Natural killer cell (primary cell): Measurements from ENCODE around the gene CYP4F3. TPM values are rescaled to one million over a fixed set of nuclear protein-coding genes. Genes with fewer than 3 reads are reported as not detected.

Source experiments
- ATAC-seq, 3 donors: fragments of 150-1000 bp in 2 of 3; fragments of 200-7000 bp in 1 of 3; cut with Tn5 transposase; 1 replicate in 1 of 3; 2 replicates in 2 of 3; pipeline ENCODE4 v1.10.0; 2021; ENCODE audit warnings: mild to moderate bottlenecking in 2 of 3, moderate library complexity in 2 of 3
- DNase-seq, 2 donors: peaks; one replicate each; pipeline versions ENCODE4 v3.0.0 to v3.0.0-alpha.2; 2013 to 2021; ENCODE audit warnings: mixed read lengths in 1 of 2
- H3K27ac ChIP-seq: one replicate; pipeline ENCODE4 v1.5.1; 2013; ENCODE audit warnings: mild to moderate bottlenecking, low read length
- H3K27me3 ChIP-seq: one replicate; pipeline ENCODE4 v1.6.1; 2013; ENCODE audit warnings: low read length; ENCODE audit not compliant: control insufficient read depth, insufficient read depth
- H3K36me3 ChIP-seq: one replicate; pipeline ENCODE4 v1.6.1; 2013; ENCODE audit warnings: low read length; ENCODE audit not compliant: control insufficient read depth, insufficient read depth
- H3K4me1 ChIP-seq: one replicate; pipeline ENCODE4 v1.6.1; 2013; ENCODE audit warnings: low read length; ENCODE audit not compliant: control insufficient read depth, insufficient read depth
- H3K4me3 ChIP-seq: one replicate; pipeline ENCODE4 v1.5.1; 2013; ENCODE audit warnings: low read length
- H3K9me3 ChIP-seq: one replicate; pipeline ENCODE4 v1.6.1; 2013; ENCODE audit warnings: low read length; ENCODE audit not compliant: control insufficient read depth, insufficient read depth
- H3K27ac Mint-ChIP-seq, 2 donors: one replicate each; pipeline ENCODE4 v1.8.0; 2022; ENCODE audit warnings: mild to moderate bottlenecking in 2 of 2, mixed read lengths in 2 of 2, moderate library complexity in 1 of 2
- H3K27me3 Mint-ChIP-seq, 2 donors: one replicate each; pipeline ENCODE4 v1.8.0; 2022; ENCODE audit warnings: low read depth in 2 of 2, mixed read lengths in 2 of 2
- H3K36me3 Mint-ChIP-seq: one replicate; pipeline ENCODE4 v1.8.0; 2022; ENCODE audit warnings: mixed read lengths
- H3K4me1 Mint-ChIP-seq, 2 donors: one replicate each; pipeline ENCODE4 v1.8.0; 2022; ENCODE audit warnings: mixed read lengths in 2 of 2
- H3K4me3 Mint-ChIP-seq: one replicate; pipeline ENCODE4 v1.8.0; 2022; ENCODE audit warnings: mild to moderate bottlenecking, moderate library complexity, mixed read lengths
- H3K9me3 Mint-ChIP-seq, 2 donors: one replicate each; pipeline ENCODE4 v1.8.0; 2022; ENCODE audit warnings: mixed read lengths in 2 of 2
- WGBS: methylation state at CpG from one replicate; pipeline ENCODE4 v1.1.7; 2013; ENCODE audit warnings: missing lambda C conversion rate; ENCODE audit not compliant: insufficient coverage; 5-methylcytosine and 5-hydroxymethylcytosine counted together
- intact Hi-C: fragments of 100-400 bp; cut with micrococcal nuclease; formaldehyde crosslinking; loops from one replicate; pipeline ENCODE4 v1.14.2; 2022
- total RNA-seq, 4 donors: library from RNA; stranded (reverse); fragments of 120-200 nt in 1 of 4; gene quantifications; one replicate each; pipeline versions ENCODE4 v1.2.3 to v1.2.4, GENCODE V29; 2013 to 2022
- TF ChIP-seq, protein P1 (sequence below): fragments of 200-600 bp; IDR thresholded peaks from one replicate; pipeline ENCODE4 v1.8.0; 2022; ENCODE audit warnings: antibody characterized with exemption

CYP4F3 gene
- total RNA-seq, 3 donors from 2014 or later (not counting 1 experiment from before 2014, with no cell fraction given), result 0.07 to 3.4 TPM; not detected in 1

DNA sequence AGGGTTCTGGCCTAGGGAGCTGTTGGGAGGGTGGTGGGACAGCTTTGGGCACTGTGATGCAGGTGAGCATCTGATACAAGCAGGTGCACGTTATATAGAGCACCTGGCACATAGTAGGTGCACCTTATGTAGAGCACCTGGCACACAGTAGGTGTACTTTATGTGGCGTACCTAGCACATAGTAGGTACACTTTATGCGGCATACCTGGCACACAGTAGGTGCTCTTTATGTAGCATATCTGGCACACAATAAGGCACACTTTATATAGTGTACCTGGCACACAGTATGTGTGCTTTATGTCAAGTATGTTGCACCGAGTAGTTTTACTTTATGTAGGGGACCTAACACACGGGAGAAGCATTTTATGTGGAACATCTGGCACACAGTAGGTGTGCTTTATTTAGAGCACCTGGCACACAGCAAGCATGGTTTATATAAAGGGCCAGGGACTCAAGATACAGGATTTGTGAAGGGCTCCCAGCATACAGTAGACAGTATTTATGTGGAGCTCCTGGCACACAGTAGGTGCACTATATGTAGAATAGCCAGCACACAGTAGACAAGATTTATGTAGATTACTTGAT lies 30.6 kb downstream of the CYP4F3 start:
- Mint-ChIP-seq H3K4me3 (no peak overlapping the region), H3K4me1 (no peaks in the 10 kb centered on the region), H3K36me3 (no peaks in the 10 kb centered on the region), H3K9me3 (no peaks in the 10 kb centered on the region), H3K27me3 (peaks cover 0 to 2% of the 10 kb centered on the region in 2 donors), H3K27ac (no peak overlapping the region)
- Histone ChIP-seq H3K4me1 (peaks cover 3% of the 10 kb centered on the region), H3K4me3 (no peak overlapping the region), H3K27ac (no peak overlapping the region), H3K27me3 (no peaks in the 10 kb centered on the region), H3K9me3 (no peaks in the 10 kb centered on the region), H3K36me3 (no peaks in the 10 kb centered on the region)
- 87% methylated on average over 5 of the region's 5 CpGs for WGBS
- DNase-seq (no peak), ATAC-seq (no peak)
- TF ChIP-seq, protein P1, sequence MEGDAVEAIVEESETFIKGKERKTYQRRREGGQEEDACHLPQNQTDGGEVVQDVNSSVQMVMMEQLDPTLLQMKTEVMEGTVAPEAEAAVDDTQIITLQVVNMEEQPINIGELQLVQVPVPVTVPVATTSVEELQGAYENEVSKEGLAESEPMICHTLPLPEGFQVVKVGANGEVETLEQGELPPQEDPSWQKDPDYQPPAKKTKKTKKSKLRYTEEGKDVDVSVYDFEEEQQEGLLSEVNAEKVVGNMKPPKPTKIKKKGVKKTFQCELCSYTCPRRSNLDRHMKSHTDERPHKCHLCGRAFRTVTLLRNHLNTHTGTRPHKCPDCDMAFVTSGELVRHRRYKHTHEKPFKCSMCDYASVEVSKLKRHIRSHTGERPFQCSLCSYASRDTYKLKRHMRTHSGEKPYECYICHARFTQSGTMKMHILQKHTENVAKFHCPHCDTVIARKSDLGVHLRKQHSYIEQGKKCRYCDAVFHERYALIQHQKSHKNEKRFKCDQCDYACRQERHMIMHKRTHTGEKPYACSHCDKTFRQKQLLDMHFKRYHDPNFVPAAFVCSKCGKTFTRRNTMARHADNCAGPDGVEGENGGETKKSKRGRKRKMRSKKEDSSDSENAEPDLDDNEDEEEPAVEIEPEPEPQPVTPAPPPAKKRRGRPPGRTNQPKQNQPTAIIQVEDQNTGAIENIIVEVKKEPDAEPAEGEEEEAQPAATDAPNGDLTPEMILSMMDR, result no peak
- intact Hi-C loops, result no loop called here

GRCh38 chr19:15671891-15672579 lies 31.3 kb downstream of the CYP4F3 start:
- no peaks in the 10 kb centered on the region for H3K36me3 Mint-ChIP-seq
- H3K9me3 Mint-ChIP-seq, result no peaks in the 10 kb centered on the region
- ATAC-seq, result no peak
- WGBS, result 67% methylated on average over 10 of the region's 10 CpGs
- no peaks in the 10 kb centered on the region for H3K4me1 Mint-ChIP-seq
- H3K27me3 Mint-ChIP-seq, result peaks cover 0 to 7% of the 10 kb centered on the region in 2 donors
- no peak for DNase-seq
- Histone ChIP-seq H3K4me1 (peaks cover 3% of the 10 kb centered on the region), H3K27me3 (no peaks in the 10 kb centered on the region), H3K9me3 (no peaks in the 10 kb centered on the region), H3K36me3 (no peaks in the 10 kb centered on the region), H3K4me3 (no peak overlapping the region), H3K27ac (no peak overlapping the region)
- H3K27ac Mint-ChIP-seq, result no peak overlapping the region
- intact Hi-C loops, result no loop called here
- no peak overlapping the region for H3K4me3 Mint-ChIP-seq
- TF ChIP-seq, protein P1, result no peak

DNA sequence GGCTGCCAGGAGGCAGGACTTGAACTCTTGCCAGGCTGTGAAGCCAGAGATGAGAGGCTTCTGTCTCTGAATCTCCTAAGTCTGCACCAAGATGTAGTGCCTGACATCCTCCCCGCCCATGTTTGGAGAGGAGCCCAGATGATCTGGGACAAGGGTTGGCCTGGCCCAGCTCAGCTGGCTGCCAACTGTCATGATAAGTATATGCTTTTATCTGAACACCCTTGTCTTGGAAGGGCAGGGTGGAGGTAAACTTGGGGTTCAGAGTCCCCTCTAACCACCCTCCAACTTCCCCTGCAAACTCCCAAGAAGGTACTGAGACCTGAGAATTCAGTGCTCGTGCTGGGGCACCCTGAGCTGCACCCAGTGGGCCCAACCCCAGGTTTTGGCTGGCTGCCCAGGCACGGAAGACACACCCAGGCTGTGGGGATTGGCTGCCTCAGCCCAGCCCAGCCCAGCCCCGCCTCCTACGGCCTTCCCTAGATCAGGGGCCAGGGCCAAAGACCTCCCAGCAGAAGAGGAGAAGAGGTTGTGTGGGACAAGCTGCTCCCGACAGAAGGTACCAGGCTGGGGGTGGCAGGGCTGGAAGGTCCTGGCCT lies 32.0 kb downstream of the CYP4F3 start, which contains the start of gene CYP4F12:
Gene CYP4F12, plus strand, starts transcription at position 508 of the 596 bp plus-strand sequence. CDS start 443 bp downstream, outside the sequence.
- Mint-ChIP-seq H3K27ac (no peak within 1 kb of the TSS), H3K9me3 (peaks cover 0 to 2% of the 10 kb centered on the region in 2 donors), H3K36me3 (no peaks in the 10 kb centered on the region), H3K4me1 (no peaks in the 10 kb centered on the region), H3K27me3 (peaks cover 2 to 13% of the 10 kb centered on the region in 2 donors), H3K4me3 (no peak within 1 kb of the TSS)
- Histone ChIP-seq H3K9me3 (no peaks in the 10 kb centered on the region), H3K36me3 (no peaks in the 10 kb centered on the region), H3K27ac (no peak within 1 kb of the TSS), H3K4me3 (no peak within 1 kb of the TSS), H3K27me3 (no peaks in the 10 kb centered on the region), H3K4me1 (peaks cover 3% of the 10 kb centered on the region)
- ATAC-seq (peak in 2 of 3 donors; percentile 3 to 17), DNase-seq (peak in 1 of 2 donors; percentile 53)
- WGBS, result 58% methylated on average over 6 of the region's 6 CpGs
- intact Hi-C loops, result no loop called here
- TF ChIP-seq, protein P1, result no peak
